ENCODE results near the gene MAPK4. TPM values are rescaled to one million over a fixed set of nuclear protein-coding genes. Genes with fewer than 3 reads are reported as not detected.

Gene MAPK4
- total RNA-seq, 1 donor from 2014 or later: 0.89 TPM

DNA sequence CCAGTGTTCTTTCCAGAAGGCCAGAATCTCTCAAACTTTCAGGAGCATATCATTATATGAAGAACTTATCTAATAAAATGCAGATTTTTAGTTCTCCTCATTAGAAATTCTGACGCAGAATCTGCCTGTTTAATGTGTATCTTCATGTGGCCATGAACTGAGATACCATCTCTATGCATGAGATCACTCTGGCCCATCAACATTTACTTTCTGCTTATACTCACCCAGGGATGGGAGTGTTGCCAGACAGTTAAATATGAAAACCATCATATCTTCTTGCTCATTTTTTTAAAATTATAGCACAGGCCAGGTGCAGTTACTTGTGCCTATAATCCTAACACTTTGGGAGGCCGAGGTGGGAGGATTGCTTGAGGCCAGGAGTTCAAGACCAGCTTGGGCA, 60.4 kb downstream of the MAPK4 start:
- intact Hi-C loops (cut with DNase I): no loop called here
- ATAC-seq (no peak), DNase-seq (ENCODE audit: low spot score) (no peak)

- intact Hi-C loops (cut with DNase I): no loop called here
- DNase-seq (ENCODE audit: low spot score): no peak
- ATAC-seq: no peak
Measured at GRCh38 chr18:50621366-50621765, 61.5 kb downstream of the MAPK4 start.

- DNase-seq (ENCODE audit: low spot score) (no peak), ATAC-seq (no peak)
- intact Hi-C loops (cut with DNase I): no loop called here
Measured at GRCh38 chr18:50622320-50622719, 62.4 kb downstream of the MAPK4 start.

DNA sequence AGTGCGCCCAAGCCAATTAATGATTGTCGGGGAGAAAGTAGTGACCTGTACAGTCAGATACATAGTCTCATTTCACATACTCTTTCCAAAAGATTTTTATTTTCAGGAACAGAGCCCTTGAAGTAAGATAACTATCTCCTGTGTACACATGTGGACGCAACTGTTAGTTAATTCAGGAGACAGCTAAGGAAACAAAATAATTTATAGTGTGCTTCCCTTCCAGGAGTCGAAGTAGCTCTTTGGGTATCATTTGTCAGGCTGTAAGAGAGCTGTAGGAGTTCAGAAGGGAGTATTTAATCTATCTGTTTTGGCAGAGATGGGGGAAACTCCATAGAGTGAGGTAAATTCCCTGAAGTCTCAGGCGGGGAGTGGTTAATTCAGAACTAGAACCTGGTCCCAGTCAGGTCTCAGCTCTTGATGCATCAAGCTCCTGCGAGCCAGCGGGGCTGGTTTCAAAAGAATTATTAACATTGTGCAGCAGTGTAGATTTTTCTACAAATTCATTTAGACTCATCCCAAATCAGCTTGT, 63.0 kb downstream of the MAPK4 start:
- ATAC-seq: no peak
- intact Hi-C loops (cut with DNase I): no loop called here

GRCh38 chr18:50623694-50624352, 63.9 kb downstream of the MAPK4 start:
- intact Hi-C loops (cut with DNase I): no loop called here
- no peak for DNase-seq (ENCODE audit: low spot score)
- ATAC-seq: no peak

More for the DNA sequence above, 63.0 kb downstream of the MAPK4 start:
- DNase-seq (ENCODE audit: low spot score): no peak

DNA sequence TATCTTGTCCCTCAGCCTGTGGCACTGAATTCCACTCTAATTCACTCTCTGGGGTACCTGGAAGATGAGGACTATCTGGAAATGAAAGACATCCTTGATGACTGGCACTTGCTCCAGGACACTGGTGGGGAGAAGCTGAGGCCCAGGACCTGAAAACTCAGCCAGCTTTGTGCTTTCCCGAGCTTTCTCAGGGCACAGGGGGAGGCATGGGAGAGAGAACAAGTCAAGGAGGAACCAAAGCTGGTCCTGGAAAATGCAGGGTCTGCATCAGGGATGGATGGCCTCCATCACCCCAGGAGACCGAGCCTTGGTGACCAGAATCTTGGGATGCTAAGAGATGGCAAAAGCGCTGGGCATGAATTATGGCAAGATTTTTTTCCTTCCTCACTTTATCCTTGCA, 65.1 kb downstream of the MAPK4 start:
- ATAC-seq (no peak), DNase-seq (ENCODE audit: low spot score) (no peak)
- intact Hi-C loops (cut with DNase I): no loop called here

DNA sequence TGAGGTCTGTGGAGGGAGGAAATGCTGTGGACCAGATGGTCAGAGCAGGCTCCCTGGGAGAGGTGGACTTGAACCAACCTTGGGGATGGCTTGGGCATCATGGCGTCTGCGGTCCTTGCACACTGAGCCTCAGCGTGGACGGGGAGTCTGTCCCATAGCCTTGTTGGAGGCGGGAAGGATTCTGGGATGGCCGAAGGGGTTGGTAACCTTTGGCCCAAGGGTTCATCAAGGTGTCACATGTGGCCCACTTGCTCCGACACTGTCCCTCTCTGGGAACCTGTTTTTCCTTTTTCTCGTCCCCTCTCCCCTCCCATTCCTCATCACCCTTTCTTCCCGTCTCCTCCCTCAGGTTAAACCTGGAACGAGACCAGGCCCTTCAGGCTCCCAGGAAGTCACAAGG, 66.4 kb downstream of the MAPK4 start:
- ATAC-seq (no peak), DNase-seq (ENCODE audit: low spot score) (no peak)
- intact Hi-C loops (cut with DNase I): no loop called here

- ATAC-seq: no peak
- no peak for DNase-seq (ENCODE audit: low spot score)
- intact Hi-C loops (cut with DNase I): no loop called here
Measured at GRCh38 chr18:50627594-50628532, 68.0 kb downstream of the MAPK4 start.

- DNase-seq (ENCODE audit: low spot score) (no peak), ATAC-seq (no peak)
- intact Hi-C loops (cut with DNase I): no loop called here
Measured at GRCh38 chr18:50628533-50628905, 68.6 kb downstream of the MAPK4 start.

DNA sequence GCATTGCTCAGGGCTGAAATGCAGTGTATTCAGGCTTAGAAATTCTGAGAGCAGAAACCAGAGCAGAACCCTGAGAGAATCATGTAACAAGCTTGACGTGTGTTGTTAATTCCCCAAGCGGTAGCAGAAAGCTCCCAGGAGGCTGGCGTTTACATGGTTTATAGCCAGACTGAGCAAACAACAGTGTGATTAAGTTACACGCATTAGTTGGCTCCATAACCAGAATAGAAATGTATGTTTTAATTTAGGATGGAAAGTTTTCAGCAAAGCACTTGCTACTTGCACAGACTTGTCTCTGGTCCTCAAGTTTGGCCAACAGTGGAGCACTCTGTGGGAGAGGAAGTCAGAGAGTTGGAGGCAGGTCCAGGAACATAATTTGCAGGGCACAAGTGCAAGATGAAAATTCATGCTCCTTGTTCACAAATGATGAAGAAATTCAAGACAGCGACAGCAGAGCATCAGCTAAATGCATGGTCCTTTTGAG, 69.3 kb downstream of the MAPK4 start:
- ATAC-seq: no peak
- DNase-seq (ENCODE audit: low spot score): no peak
- intact Hi-C loops (cut with DNase I): no loop called here

DNA sequence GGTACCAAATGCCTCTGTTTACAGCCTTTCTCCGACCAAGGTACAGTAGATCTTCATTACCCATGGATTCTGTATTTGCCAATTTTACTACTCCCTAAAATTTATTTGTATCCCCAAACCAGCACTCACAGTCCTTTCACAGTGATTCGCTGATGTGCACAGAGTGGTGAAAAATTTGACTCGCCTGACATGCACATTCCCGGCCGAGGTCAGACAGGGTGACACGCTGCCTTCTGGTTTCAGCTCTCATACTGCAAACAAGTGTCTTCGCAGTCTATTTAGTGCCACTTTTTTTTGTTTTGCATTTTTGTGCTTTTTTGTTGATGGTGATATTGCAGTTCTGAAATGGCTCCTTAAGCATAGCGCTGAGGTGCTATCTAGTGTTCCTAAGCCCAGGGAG, 71.0 kb downstream of the MAPK4 start:
- intact Hi-C loops (cut with DNase I): no loop called here
- no peak for DNase-seq (ENCODE audit: low spot score)
- no peak for ATAC-seq

- ATAC-seq (no peak), DNase-seq (ENCODE audit: low spot score) (no peak)
- intact Hi-C loops (cut with DNase I): no loop called here
Measured at GRCh38 chr18:50632895-50633515, 73.1 kb downstream of the MAPK4 start.

DNA sequence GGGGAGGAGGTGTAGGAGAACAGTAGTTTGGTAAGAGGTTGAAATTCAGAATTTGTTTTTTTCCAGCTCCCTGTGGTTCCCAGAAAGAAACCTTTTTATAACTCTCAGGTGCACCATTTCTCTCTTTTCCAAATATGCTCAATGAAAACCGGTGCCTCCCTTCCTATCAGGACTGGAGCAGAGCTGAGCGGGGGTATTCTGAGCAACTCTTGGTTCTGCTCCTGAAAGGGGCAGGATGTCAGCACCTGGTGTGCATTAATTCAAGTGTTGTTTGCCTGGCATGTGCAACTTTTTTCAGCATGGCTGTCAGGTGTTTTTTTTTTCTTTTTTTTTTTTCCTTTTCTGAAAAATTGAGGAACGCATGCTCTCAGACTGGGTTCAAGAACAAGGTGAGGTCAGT, 74.1 kb downstream of the MAPK4 start:
- DNase-seq (ENCODE audit: low spot score) (no peak), ATAC-seq (no peak)
- intact Hi-C loops (cut with DNase I): no loop called here

GRCh38 chr18:50636366-50637057, 76.6 kb downstream of the MAPK4 start:
- no peak for DNase-seq (ENCODE audit: low spot score)
- no peak for ATAC-seq
- intact Hi-C loops (cut with DNase I): no loop called here

GRCh38 chr18:50638016-50638883, 78.4 kb downstream of the MAPK4 start:
- DNase-seq (ENCODE audit: low spot score) (no peak), ATAC-seq (no peak)
- intact Hi-C loops (cut with DNase I): no loop called here

DNA sequence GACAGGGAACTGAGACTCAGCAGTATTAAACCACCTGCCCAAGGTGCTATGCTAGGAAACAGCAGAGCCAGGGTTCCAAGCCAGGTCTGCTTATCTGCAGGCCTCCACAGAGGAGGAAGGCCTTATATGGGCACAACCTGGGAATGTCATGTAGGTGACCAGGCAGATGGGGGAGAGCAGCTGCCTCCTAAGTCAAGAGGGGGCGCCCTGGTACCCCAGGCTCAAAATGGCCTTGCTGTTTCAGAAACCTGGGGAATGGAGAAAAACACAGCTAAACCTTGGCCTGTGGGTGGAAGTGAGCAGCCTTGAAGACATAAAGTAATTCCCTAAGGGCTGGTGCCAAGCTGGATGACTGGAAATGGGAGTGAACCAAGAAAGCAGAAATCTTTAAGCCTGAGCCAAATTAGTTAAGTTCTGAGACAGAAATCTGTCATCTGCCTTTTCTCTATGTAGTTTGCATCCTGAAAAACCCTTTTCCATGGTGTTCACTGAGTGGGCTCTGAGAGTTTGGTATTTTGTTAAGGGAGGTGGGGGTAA, 79.1 kb downstream of the MAPK4 start:
- ATAC-seq (no peak), DNase-seq (ENCODE audit: low spot score) (no peak)
- intact Hi-C loops (cut with DNase I): no loop called here

DNA sequence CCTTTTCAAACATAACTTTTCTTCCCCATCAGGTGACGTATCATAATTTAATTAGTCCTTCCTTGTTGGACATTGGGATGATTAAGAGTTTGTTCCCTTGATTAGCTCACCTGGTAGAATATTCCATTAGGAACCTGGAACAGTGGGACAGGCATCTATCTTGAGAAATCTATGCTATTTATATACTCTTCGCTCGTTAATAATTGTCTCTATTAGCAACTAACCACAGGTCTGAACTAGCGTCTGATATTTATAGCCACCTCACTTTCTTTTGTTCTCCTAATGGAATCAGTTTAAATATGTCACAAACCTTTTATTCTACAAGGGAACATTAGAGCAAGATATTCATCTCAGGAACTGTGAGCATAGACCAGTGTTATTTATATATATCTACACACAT, 79.8 kb downstream of the MAPK4 start:
- no peak for DNase-seq (ENCODE audit: low spot score)
- ATAC-seq: no peak
- intact Hi-C loops (cut with DNase I): no loop called here

- intact Hi-C loops (cut with DNase I): no loop called here
- ATAC-seq (no peak), DNase-seq (ENCODE audit: low spot score) (no peak)
Measured at GRCh38 chr18:50642439-50642838, 82.6 kb downstream of the MAPK4 start.

Data from sciatic nerve (tissue), 2 donors.